A673 (cell line): ENCODE data around the gene SLC1A7.

Experiments used
- EZH2 ChIP-seq: fragments of 200-600 bp; sonication (generic); IDR thresholded peaks from 2 replicates; pipeline ENCODE4 v1.6.1; 2017; ENCODE audit warnings: borderline replicate concordance, low read depth, mild to moderate bottlenecking, mixed read lengths, antibody characterized with exemption, low read length; ENCODE audit not compliant: poor library complexity, severe bottlenecking
- TF ChIP-seq, protein P1 (sequence below): fragments of 300-800, 200-600 bp; sonication (generic); conservative IDR thresholded peaks from 2 replicates; pipeline ENCODE4 v1.5.1; 2017; ENCODE audit warnings: low read depth, mild to moderate bottlenecking, antibody characterized with exemption, low read length, moderate library complexity, mixed read lengths

DNA sequence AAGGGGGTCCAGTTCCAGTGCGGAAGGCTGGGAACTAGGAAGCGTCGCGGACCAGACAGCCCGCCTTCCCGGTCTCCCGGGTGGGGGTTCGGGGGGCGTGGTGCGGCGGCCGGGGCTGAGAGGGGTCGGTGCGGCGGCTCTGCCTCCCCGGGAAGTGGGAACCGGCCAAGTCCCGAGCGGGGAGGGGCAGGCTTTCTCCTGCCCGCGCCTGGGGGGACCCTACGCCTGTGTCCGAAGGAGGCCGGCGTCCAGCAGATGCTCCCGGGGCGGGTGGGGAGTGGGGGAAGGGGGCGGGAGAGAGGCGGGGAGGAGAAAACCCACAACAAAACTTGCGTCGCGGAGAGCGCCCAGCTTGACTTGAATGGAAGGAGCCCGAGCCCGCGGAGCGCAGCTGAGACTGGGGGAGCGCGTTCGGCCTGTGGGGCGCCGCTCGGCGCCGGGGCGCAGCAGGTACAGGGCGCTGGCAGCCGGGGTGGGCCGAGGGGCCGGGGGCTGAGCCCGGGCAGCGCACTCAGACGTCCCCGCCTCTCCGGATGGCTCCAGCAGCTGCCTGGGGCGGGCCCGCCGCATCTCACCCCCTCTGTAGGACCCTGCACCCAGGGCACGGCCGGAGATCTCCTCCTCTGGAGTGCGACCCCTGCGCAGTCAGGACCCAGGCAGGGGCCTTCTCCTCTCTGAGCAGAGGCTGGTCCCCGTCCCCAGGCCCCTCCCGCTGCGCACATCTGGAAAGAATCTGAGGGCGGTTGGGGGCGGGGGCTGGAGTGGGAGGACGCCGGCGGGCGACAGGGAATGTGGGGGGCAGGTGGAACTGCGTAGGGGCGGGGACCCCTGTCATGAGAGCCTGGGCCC, 80.4 kb downstream of the SLC1A7 start, which contains the start of gene PODN:
- TF ChIP-seq, protein P1, sequence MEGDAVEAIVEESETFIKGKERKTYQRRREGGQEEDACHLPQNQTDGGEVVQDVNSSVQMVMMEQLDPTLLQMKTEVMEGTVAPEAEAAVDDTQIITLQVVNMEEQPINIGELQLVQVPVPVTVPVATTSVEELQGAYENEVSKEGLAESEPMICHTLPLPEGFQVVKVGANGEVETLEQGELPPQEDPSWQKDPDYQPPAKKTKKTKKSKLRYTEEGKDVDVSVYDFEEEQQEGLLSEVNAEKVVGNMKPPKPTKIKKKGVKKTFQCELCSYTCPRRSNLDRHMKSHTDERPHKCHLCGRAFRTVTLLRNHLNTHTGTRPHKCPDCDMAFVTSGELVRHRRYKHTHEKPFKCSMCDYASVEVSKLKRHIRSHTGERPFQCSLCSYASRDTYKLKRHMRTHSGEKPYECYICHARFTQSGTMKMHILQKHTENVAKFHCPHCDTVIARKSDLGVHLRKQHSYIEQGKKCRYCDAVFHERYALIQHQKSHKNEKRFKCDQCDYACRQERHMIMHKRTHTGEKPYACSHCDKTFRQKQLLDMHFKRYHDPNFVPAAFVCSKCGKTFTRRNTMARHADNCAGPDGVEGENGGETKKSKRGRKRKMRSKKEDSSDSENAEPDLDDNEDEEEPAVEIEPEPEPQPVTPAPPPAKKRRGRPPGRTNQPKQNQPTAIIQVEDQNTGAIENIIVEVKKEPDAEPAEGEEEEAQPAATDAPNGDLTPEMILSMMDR: no peak
- no peak for TF ChIP-seq EZH2
